ENCODE measurements around the gene SPOPL.
"Not testable (repeated sequence)": the region's sequence is repeated elsewhere in the genome, so short reads cannot be mapped to it uniquely, and the experiment has no call there.

SPOPL gene

GRCh38 chr2:138482796-138483195 lies 18.8 kb upstream of the SPOPL start:
- not testable (repeated sequence) for DNase-seq; H3K27ac Mint-ChIP-seq; H3K4me3 Mint-ChIP-seq; H3K36me3 Mint-ChIP-seq (ENCODE audit: insufficient read depth); ATAC-seq (replicated peaks); H3K4me1 Mint-ChIP-seq (ENCODE audit: low read depth in 2 of 2); H3K9me3 Mint-ChIP-seq; H3K27me3 Mint-ChIP-seq

- Mint-ChIP-seq H3K4me3 (no peak overlapping the region), H3K36me3 (ENCODE audit: insufficient read depth) (no peaks in the 10 kb centered on the region), H3K27me3 (no peaks in the 10 kb centered on the region), H3K27ac (no peak overlapping the region), H3K9me3 (no peaks in the 10 kb centered on the region), H3K4me1 (ENCODE audit: low read depth in 2 of 2) (no peaks in the 10 kb centered on the region)
- ATAC-seq (replicated peaks) (no peak), DNase-seq (no peak)
These were observed 16.6 kb upstream of the SPOPL start for GRCh38 chr2:138485019-138485418.

- Mint-ChIP-seq H3K9me3 (no peaks in the 10 kb centered on the region), H3K27me3 (no peaks in the 10 kb centered on the region), H3K27ac (no peak overlapping the region), H3K4me3 (no peak overlapping the region), H3K36me3 (ENCODE audit: insufficient read depth) (no peaks in the 10 kb centered on the region), H3K4me1 (ENCODE audit: low read depth in 2 of 2) (no peaks in the 10 kb centered on the region)
- ATAC-seq (replicated peaks), result no peak
- DNase-seq, result no peak
These were observed 15.0 kb upstream of the SPOPL start for GRCh38 chr2:138486363-138487198.

- Mint-ChIP-seq H3K9me3 (no peaks in the 10 kb centered on the region), H3K36me3 (ENCODE audit: insufficient read depth) (no peaks in the 10 kb centered on the region), H3K27ac (no peak overlapping the region), H3K4me3 (no peak overlapping the region), H3K4me1 (ENCODE audit: low read depth in 2 of 2) (no peaks in the 10 kb centered on the region), H3K27me3 (no peaks in the 10 kb centered on the region)
- no peak for ATAC-seq (replicated peaks)
- DNase-seq, result no peak
These were observed 10.7 kb upstream of the SPOPL start for GRCh38 chr2:138490673-138491494.

GRCh38 chr2:138491495-138491862 lies 10.1 kb upstream of the SPOPL start:
- no peaks in the 10 kb centered on the region for H3K9me3 Mint-ChIP-seq
- no peak for ATAC-seq (replicated peaks)
- H3K4me1 Mint-ChIP-seq (ENCODE audit: low read depth in 2 of 2), result no peaks in the 10 kb centered on the region
- no peak overlapping the region for H3K27ac Mint-ChIP-seq
- H3K36me3 Mint-ChIP-seq (ENCODE audit: insufficient read depth), result no peaks in the 10 kb centered on the region
- no peak overlapping the region for H3K4me3 Mint-ChIP-seq
- no peak for DNase-seq
- no peaks in the 10 kb centered on the region for H3K27me3 Mint-ChIP-seq

GRCh38 chr2:138492160-138492559 lies 9.4 kb upstream of the SPOPL start:
- H3K4me1 Mint-ChIP-seq (ENCODE audit: low read depth in 2 of 2), result no peaks in the 10 kb centered on the region
- no peaks in the 10 kb centered on the region for H3K36me3 Mint-ChIP-seq (ENCODE audit: insufficient read depth)
- DNase-seq (no peak), ATAC-seq (replicated peaks) (no peak)
- H3K27ac Mint-ChIP-seq, result no peak overlapping the region
- H3K4me3 Mint-ChIP-seq, result no peak overlapping the region
- H3K27me3 Mint-ChIP-seq, result no peaks in the 10 kb centered on the region
- H3K9me3 Mint-ChIP-seq, result no peaks in the 10 kb centered on the region

- Mint-ChIP-seq H3K4me3 (no peak overlapping the region), H3K9me3 (no peaks in the 10 kb centered on the region), H3K27me3 (no peaks in the 10 kb centered on the region), H3K36me3 (ENCODE audit: insufficient read depth) (no peaks in the 10 kb centered on the region), H3K27ac (no peak overlapping the region), H3K4me1 (ENCODE audit: low read depth in 2 of 2) (no peaks in the 10 kb centered on the region)
- ATAC-seq (replicated peaks) (no peak), DNase-seq (no peak)
These were observed 8.2 kb upstream of the SPOPL start for GRCh38 chr2:138493334-138493733.

GRCh38 chr2:138494265-138494966 lies 7.2 kb upstream of the SPOPL start:
- Mint-ChIP-seq H3K27ac (no peak overlapping the region), H3K36me3 (ENCODE audit: insufficient read depth) (no peaks in the 10 kb centered on the region), H3K9me3 (no peaks in the 10 kb centered on the region), H3K27me3 (no peaks in the 10 kb centered on the region), H3K4me1 (ENCODE audit: low read depth in 2 of 2) (no peaks in the 10 kb centered on the region), H3K4me3 (no peak overlapping the region)
- no peak for DNase-seq
- ATAC-seq (replicated peaks), result no peak

GRCh38 chr2:138495384-138495783 lies 6.2 kb upstream of the SPOPL start:
- Mint-ChIP-seq H3K27me3 (no peaks in the 10 kb centered on the region), H3K4me3 (no peak overlapping the region), H3K27ac (no peak overlapping the region), H3K4me1 (ENCODE audit: low read depth in 2 of 2) (no peaks in the 10 kb centered on the region), H3K36me3 (ENCODE audit: insufficient read depth) (no peaks in the 10 kb centered on the region), H3K9me3 (no peaks in the 10 kb centered on the region)
- ATAC-seq (replicated peaks) (no peak), DNase-seq (no peak)

- Mint-ChIP-seq H3K27ac (no peak overlapping the region), H3K9me3 (no peaks in the 10 kb centered on the region)
- ATAC-seq (replicated peaks), result no peak
These were observed 5.4 kb upstream of the SPOPL start for GRCh38 chr2:138496096-138496651.

GRCh38 chr2:138497294-138497693 lies 4.3 kb upstream of the SPOPL start:
- Mint-ChIP-seq H3K27ac (no peak overlapping the region), H3K4me3 (no peak overlapping the region), H3K4me1 (ENCODE audit: low read depth in 2 of 2) (peaks cover 2 to 6% of the 10 kb centered on the region in 2 donors), H3K9me3 (no peaks in the 10 kb centered on the region), H3K27me3 (no peaks in the 10 kb centered on the region), H3K36me3 (ENCODE audit: insufficient read depth) (peaks cover 2% of the 10 kb centered on the region)
- no peak for ATAC-seq (replicated peaks)
- no peak for DNase-seq

More at GRCh38 chr2:138496096-138496651, 5.4 kb upstream of the SPOPL start:
- Mint-ChIP-seq H3K27me3 (no peaks in the 10 kb centered on the region), H3K4me3 (no peak overlapping the region), H3K4me1 (ENCODE audit: low read depth in 2 of 2) (peaks cover 0 to 2% of the 10 kb centered on the region in 2 donors), H3K36me3 (ENCODE audit: insufficient read depth) (no peaks in the 10 kb centered on the region)
- DNase-seq, result no peak

- H3K36me3 Mint-ChIP-seq (ENCODE audit: insufficient read depth), result peaks cover 5% of the 10 kb centered on the region
- H3K4me1 Mint-ChIP-seq (ENCODE audit: low read depth in 2 of 2), result peaks cover 21 to 25% of the 10 kb centered on the region in 2 donors
- H3K4me3 Mint-ChIP-seq, result peak overlapping the region in 1 of 2 donors; percentile 3
- no peak overlapping the region for H3K27ac Mint-ChIP-seq
- H3K9me3 Mint-ChIP-seq, result no peaks in the 10 kb centered on the region
- ATAC-seq (replicated peaks), result no peak
- H3K27me3 Mint-ChIP-seq, result no peaks in the 10 kb centered on the region
- no peak for DNase-seq
These were observed 1.9 kb upstream of the SPOPL start for GRCh38 chr2:138499684-138500083.
